A204.1 (cell line): ENCODE measurements around the gene MILR1.

Source experiments
- FAIRE-seq: peaks from 2 replicates; lab custom pipeline; 2012; peaks lifted over from hg19 to GRCh38; lab: Jason Lieb, UNC

MILR1 gene

DNA sequence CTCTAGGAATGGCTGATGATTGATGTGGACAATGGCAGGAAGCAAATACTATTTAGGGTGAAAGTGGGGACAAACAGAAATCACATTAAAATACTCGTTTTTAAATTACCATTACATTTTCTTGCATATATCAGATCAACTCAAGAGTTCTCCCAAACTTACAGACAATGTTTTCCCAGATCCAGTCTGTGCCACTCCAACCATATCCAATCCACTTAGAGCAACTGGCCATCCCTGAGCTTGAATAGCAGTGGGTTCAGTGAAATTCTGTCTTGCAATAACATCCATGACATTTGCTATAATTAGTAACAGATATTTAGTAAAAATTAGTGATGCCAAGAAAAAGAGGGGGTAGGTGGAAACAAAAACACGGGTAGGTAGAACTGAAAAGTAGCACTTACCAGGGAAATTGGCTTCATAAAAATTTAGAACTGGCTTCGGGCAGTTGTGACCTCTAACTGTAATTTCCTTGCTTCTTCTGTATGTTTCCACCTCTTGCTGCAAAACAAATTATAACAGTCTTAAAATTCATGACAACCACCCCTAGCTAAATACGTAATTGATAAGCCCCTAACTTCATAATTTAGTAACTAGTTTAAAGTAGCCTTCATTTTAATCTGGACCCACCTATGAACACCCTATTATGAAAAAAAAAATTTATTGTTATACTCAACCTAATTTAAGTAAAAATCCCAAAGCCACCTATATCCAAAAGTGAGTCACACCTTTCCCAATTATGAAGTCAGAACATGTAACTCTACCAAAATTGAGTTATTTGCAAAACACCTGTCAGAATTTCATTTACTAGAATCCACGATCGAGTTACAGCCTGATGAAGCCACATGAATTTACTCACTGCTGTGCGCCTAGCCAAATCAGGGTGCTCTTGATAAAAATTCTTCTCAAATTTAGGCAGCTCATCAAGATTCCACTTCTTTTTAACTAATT lies 55.2 kb downstream of the MILR1 start:
- FAIRE-seq, result no peak

GRCh38 chr17:64504769-64505339 lies 55.9 kb downstream of the MILR1 start:
- FAIRE-seq, result no peak

GRCh38 chr17:64505340-64506200 lies 56.7 kb downstream of the MILR1 start:
- FAIRE-seq, result no peak

- FAIRE-seq, result no peak
These were observed 57.3 kb downstream of the MILR1 start, which contains the start of gene DDX5 for GRCh38 chr17:64506201-64506575. DDX5 (minus strand) TSS chr17:64506289; CDS start chr17:64506119, 170 bp downstream.

DNA sequence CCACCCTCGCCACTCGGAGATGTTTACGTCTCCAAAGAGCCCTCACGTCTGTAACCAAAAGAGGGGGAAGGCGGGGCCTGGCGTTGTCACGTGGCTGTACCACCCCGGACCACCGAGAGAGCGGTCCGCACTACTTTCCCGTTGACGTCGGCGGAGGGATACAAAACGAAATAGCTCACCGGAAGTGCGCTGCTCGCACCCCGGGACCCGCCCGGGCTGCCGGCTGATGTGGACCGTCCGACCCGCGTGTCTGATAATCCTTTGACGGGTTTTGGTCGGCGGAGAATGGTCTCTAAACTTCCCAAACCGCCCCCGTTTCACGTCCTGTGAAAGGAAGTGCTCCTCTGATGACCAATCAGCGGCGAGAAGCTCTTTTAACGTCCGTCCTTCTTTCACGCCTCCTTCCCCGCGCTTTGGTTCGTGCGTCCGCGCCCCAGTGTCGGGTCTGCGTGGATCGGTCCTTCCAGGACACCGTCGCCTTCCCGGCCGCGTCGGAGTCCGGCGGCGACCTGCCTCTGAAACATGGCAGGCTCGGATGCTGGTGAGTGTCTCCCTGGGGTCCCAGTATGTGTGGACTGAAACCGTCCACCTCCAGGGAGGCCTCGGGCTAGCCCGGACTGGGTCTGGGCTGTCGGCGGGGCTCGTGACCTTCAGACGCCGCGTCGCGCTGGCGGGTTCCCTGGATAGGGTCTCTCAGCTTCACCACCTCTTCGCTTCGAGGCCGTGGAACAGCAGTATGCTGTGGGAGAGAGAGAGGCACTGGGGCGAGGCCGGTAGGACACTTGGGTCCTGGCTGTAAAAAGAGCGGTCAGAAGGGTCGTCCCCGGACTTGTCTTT lies 57.9 kb downstream of the MILR1 start, which contains the start of gene CEP95:
CEP95 (plus strand) TSS at position 402 of the 837 bp plus-strand sequence; CDS start at position 523, 121 bp downstream.
- FAIRE-seq, result peak; percentile 55

GRCh38 chr17:64507413-64507782 lies 58.5 kb downstream of the MILR1 start:
- FAIRE-seq, result no peak

- no peak for FAIRE-seq
These were observed 59.8 kb downstream of the MILR1 start for GRCh38 chr17:64508683-64509082.

GRCh38 chr17:64509179-64509578 lies 60.3 kb downstream of the MILR1 start:
- FAIRE-seq, result no peak

DNA sequence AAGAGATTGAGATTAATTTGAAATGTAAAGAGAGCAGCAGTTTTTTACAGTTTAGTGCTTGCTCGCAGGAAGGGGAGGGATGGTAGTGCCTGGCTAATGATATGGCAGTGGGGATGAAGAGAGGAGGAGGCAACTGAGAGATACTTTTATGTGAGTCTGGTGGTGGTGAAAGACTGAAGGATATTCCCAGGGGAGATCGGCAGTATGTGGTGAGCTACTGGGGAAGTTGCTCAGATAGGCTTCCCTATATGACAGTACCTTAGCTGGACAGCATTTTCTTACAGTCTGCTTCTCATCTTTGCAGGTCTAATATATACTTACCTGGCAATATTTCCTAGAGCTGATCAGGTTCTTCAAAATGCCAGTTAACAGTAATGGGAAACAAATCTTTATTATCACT lies 66.5 kb downstream of the MILR1 start:
- no peak for FAIRE-seq

GRCh38 chr17:64515829-64516228 lies 66.9 kb downstream of the MILR1 start:
- FAIRE-seq, result no peak
